ENCODE measurements around the gene DENND10.

DNA sequence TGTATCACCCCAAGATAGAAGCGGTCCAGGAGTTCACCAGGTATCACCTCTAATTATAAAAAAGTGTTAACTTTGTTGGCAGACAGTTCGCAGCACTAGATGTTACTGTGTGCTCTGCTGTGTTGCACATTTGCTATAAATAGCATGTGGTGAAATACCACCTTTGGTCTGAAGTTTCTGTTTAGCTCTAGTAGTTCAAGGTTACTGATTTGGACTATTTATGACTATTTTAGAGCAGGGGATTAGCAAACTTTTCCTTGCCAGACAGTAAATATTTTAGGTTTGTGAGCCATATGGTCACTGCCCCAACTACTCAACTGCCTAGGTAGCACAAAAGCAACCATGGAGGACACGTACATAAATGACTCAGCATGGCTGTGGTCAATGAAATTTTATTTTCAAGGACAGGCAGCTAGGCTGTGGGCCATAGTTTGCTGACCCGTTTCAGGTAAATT, 16.5 kb downstream of the DENND10 start:
- TF ChIP-seq YY1 (IDR thresholded peaks at IDR 0.05; ENCODE audit: insufficient read depth, insufficient read length) (no peak), ZNF274 (IDR thresholded peaks at IDR 0.05; ENCODE audit: low read depth, low read length) (no peak)

All from NT2/D1 (cell line).